ENCODE results near the gene LHB.

DNA sequence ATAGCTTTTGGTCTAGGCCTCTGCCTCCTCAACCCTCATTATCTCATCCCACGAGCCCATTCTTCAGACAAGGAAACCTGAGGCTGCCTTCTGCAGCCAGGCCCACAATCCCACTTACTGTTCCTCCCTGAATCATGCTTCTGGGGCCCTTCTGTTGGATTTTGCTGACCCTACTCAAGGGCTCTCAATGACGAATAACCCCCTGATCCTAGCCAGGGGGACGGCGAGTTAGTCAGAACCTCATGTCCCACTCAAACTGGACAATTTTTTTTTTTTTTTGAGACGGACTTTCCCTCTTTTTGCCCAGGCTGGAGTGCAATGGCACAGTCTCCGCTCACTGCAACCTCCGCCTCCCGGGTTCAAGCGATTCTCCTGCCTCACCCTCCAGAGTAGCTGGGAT lies 5.2 kb upstream of the LHB start:
- TF ChIP-seq, protein P1, sequence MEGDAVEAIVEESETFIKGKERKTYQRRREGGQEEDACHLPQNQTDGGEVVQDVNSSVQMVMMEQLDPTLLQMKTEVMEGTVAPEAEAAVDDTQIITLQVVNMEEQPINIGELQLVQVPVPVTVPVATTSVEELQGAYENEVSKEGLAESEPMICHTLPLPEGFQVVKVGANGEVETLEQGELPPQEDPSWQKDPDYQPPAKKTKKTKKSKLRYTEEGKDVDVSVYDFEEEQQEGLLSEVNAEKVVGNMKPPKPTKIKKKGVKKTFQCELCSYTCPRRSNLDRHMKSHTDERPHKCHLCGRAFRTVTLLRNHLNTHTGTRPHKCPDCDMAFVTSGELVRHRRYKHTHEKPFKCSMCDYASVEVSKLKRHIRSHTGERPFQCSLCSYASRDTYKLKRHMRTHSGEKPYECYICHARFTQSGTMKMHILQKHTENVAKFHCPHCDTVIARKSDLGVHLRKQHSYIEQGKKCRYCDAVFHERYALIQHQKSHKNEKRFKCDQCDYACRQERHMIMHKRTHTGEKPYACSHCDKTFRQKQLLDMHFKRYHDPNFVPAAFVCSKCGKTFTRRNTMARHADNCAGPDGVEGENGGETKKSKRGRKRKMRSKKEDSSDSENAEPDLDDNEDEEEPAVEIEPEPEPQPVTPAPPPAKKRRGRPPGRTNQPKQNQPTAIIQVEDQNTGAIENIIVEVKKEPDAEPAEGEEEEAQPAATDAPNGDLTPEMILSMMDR (IDR thresholded peaks at IDR 0.05), result no peak
- TF ChIP-seq POLR2A (IDR thresholded peaks at IDR 0.05), result no peak

All from breast epithelium (tissue), 3 donors.